ENCODE results near the gene ANP32B.
"Not testable (repeated sequence)": the region's sequence is repeated elsewhere in the genome, so short reads cannot be mapped to it uniquely, and the experiment has no call there.

The ANP32B gene

DNA sequence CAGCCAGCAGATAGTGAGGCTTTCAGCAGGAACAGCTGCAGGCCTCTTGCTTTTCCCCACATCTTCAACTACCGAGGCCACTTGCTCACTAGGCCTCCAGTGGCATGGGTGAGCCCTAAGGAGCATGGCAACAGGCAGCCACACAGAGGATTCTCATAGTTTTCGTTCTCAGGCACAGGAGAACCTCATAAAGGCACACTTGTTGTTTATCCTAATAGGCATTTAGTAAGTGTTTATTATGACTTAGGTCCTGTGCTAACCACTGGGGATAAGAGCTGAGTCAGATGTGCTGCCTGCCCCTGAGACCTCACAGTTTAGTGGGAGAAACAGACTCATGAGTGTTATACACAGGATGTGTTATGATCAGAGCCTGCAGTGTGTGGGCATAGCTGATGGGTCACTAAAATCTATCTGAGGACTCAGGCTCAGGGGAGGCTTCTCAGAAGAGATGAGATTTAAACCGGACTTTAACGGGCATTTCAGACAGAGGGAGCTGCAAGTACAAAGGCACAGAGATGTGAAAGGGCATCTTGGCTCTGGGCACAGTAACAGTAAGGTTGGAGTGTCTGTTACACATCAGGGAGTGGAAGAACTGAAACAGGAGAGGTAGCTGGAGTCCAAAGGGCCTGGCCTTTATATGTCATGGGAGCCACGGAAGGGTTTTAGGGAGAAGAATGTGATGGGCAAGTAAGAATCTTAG, 24.2 kb upstream of the ANP32B start:
- Histone ChIP-seq H3K9ac (no peak overlapping the region), H3K36me3 (ENCODE audit: control insufficient read depth, insufficient read depth, low read length) (no peaks in the 10 kb centered on the region), H3K27me3 (ENCODE audit: control insufficient read depth, insufficient read depth, low read length) (no peaks in the 10 kb centered on the region), H3K4me1 (no peaks in the 10 kb centered on the region), H3K4me2 (ENCODE audit: low read length) (no peak overlapping the region), H3K79me2 (no peaks in the 10 kb centered on the region), H3K4me3 (ENCODE audit: low read depth, low read length) (no peak overlapping the region), H2AFZ (no peak overlapping the region), H3K27ac (no peak overlapping the region), H3K9me3 (ENCODE audit: control insufficient read depth, low read length) (no peaks in the 10 kb centered on the region)
- no peak for TF ChIP-seq CTCF (IDR thresholded peaks at IDR 0.05)

DNA sequence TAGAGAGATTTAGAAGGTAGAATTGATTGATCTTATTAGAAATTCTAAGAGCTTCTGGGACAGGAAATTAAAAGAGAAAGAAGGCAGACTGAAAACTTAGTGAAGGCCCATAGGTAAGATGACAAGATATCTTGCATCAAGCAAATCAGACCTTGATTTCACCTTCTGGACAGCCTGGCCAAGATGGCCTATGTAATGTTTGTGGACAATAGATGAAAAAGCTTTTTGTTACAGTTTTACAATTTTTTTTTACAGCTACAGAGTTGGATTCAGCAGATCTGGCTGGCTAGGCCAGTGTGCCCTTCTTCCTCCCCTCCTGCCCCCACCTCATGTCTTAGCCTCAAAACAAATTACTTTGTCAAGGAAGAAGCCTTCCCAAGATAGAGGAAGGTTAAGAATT, 23.6 kb upstream of the ANP32B start:
- no peak for TF ChIP-seq CTCF (IDR thresholded peaks at IDR 0.05)
- H2AFZ ChIP-seq = no peak overlapping the region
- no peaks in the 10 kb centered on the region for H3K36me3 ChIP-seq (ENCODE audit: control insufficient read depth, insufficient read depth, low read length)
- H3K27ac ChIP-seq = no peak overlapping the region
- no peak overlapping the region for H3K4me3 ChIP-seq (ENCODE audit: low read depth, low read length)
- H3K9me3 ChIP-seq (ENCODE audit: control insufficient read depth, low read length) = no peaks in the 10 kb centered on the region
- H3K27me3 ChIP-seq (ENCODE audit: control insufficient read depth, insufficient read depth, low read length) = no peaks in the 10 kb centered on the region
- H3K4me2 ChIP-seq (ENCODE audit: low read length) = no peak overlapping the region
- no peaks in the 10 kb centered on the region for H3K79me2 ChIP-seq
- H3K4me1 ChIP-seq = no peaks in the 10 kb centered on the region
- H3K9ac ChIP-seq = no peak overlapping the region

DNA sequence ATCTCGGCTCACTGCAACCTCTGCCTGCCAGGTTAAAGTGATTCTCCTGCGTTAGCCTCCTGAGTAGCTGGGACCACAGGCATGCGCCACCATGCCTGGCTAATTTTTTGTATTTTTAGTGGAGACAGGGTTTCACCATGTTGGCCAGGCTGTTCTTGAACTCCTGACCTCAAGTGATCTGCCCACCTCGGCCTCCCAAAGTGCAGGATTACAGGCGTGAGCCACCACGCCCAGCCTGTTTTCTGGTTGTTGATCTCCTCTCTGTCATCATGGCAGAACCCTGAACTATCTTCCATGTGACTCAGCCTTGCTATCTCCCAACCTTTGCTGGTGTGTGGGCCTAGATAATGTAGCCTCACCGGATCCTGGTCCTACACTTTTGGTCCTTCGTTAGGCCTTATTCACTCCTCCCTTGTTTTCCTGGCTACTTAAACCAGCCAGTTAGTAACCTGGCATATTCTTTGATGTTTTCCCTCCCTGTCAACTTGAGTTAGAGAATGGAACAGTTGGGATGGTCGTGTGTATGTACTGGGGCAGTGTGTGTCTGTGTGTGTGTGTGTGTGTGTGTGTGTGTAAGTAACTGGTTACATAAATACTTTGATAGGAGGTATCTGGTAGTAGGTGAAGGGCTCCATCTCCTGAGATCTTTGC, 22.3 kb upstream of the ANP32B start:
- H3K27ac ChIP-seq; H3K9me3 ChIP-seq (ENCODE audit: control insufficient read depth, low read length); H2AFZ ChIP-seq; H3K9ac ChIP-seq; H3K4me2 ChIP-seq (ENCODE audit: low read length); H3K79me2 ChIP-seq; H3K36me3 ChIP-seq (ENCODE audit: control insufficient read depth, insufficient read depth, low read length); H3K27me3 ChIP-seq (ENCODE audit: control insufficient read depth, insufficient read depth, low read length); H3K4me1 ChIP-seq; H3K4me3 ChIP-seq (ENCODE audit: low read depth, low read length): not testable (repeated sequence)

DNA sequence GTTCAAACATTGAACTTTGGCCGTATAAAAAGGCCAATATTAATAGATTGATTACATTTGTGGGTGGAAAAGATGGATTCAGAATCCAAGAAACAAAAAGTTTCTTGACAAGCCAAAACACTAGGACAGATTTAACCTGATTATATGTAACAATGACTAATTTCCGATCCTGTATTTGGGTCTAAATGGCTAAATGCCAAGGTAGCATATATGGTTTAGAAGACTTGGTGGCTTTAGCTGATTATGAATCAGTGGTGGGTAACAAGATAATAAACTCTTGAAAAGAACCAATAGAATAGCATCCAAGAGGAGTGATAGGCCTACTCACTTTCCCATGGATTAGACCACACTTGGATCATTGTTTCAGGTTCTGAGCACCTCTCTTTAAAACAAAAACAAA, 21.8 kb upstream of the ANP32B start:
- no peaks in the 10 kb centered on the region for H3K36me3 ChIP-seq (ENCODE audit: control insufficient read depth, insufficient read depth, low read length)
- H3K9ac ChIP-seq = no peak overlapping the region
- no peaks in the 10 kb centered on the region for H3K79me2 ChIP-seq
- no peaks in the 10 kb centered on the region for H3K9me3 ChIP-seq (ENCODE audit: control insufficient read depth, low read length)
- TF ChIP-seq CTCF (IDR thresholded peaks at IDR 0.05) = no peak
- H2AFZ ChIP-seq = no peak overlapping the region
- H3K27ac ChIP-seq = no peak overlapping the region
- no peak overlapping the region for H3K4me2 ChIP-seq (ENCODE audit: low read length)
- H3K4me1 ChIP-seq = no peaks in the 10 kb centered on the region
- no peaks in the 10 kb centered on the region for H3K27me3 ChIP-seq (ENCODE audit: control insufficient read depth, insufficient read depth, low read length)
- H3K4me3 ChIP-seq (ENCODE audit: low read depth, low read length) = no peak overlapping the region

GRCh38 chr9:97962136-97962535, 21.0 kb upstream of the ANP32B start:
- TF ChIP-seq CTCF (IDR thresholded peaks at IDR 0.05) = no peak

More at GRCh38 chr9:97962136-97962535, 21.0 kb upstream of the ANP32B start:
- no peak overlapping the region for H2AFZ ChIP-seq
- H3K4me3 ChIP-seq (ENCODE audit: low read depth, low read length) = no peak overlapping the region
- H3K36me3 ChIP-seq (ENCODE audit: control insufficient read depth, insufficient read depth, low read length) = no peaks in the 10 kb centered on the region
- H3K27ac ChIP-seq = no peak overlapping the region
- H3K27me3 ChIP-seq (ENCODE audit: control insufficient read depth, insufficient read depth, low read length) = no peaks in the 10 kb centered on the region
- no peaks in the 10 kb centered on the region for H3K79me2 ChIP-seq
- H3K9me3 ChIP-seq (ENCODE audit: control insufficient read depth, low read length) = no peaks in the 10 kb centered on the region
- H3K9ac ChIP-seq = no peak overlapping the region
- no peak overlapping the region for H3K4me2 ChIP-seq (ENCODE audit: low read length)
- H3K4me1 ChIP-seq = no peaks in the 10 kb centered on the region

Measured in parathyroid adenoma (tissue), 2 donors.